SK-MEL-5 (cell line): ENCODE results near the gene CSNK1D. TPM values are rescaled to one million over a fixed set of nuclear protein-coding genes. Genes with fewer than 3 reads are reported as not detected.

ENCODE experiments used
- DNase-seq: peaks from one replicate; pipeline ENCODE4 v3.0.0-alpha.2; 2016; ENCODE audit warnings: low read depth, low spot score
- in situ Hi-C: cut with HindIII; loops from 2 replicates; pipeline ENCODE4 v1.10.0; 2016; ENCODE audit warnings: low sequenced_read_pairs, high pct_unique_total_duplicates, low pct_unique_long_range_greater_than_20kb
- total RNA-seq: library from RNA; depleted of rRNA; stranded (reverse); fragments of >200 nt; shearing (Covaris generic); gene quantifications from 2 replicates; pipeline ENCODE4 v1.2.3, GENCODE V29; 2014

Gene CSNK1D
- total RNA-seq, 1 experiment from 2014 or later: 23.6 TPM

DNA sequence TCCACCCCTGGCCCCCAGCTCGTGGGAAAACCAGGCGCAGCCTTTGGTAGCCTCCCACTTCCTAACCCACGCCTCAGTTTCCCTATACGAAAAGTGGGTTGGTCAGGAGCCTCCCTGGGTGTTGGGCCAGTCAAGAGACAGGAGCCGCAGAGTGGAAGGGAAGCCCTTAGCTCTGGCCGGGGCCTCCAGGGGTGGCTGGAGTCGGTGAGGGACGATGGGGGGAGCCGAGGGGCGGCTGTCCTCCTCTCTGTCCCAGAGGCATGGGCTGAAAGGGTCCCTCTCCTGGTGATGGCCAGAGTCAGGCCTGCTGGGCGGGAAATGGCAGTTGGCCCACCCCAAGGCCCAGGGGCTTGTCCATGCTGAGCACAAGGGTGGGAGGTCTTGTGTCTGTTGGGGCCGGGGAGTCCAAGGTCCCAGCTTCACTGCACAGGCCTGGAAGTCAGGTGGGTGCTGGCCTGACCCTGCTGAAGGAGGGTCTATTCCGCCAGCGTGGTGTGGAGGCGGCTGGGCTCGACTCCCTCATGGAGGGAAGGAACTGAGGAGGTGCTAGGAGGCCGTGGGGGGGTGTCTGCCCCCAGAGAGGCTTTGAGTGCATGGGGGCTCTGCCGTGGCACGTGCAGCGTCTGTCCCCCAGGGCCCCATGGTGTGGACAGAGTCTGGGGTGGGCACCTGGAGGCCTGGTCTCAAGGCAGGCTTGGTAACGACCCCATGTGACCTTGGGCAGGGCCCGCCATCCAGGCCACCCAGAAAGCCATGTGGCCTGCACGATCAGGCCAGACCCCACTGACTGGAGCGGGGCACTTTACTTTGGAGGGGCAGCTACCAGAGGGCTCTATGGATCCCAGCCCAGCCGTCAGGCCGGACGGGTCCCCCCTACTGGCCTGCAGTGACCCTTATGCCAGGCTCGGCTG lies 43.5 kb downstream of the CSNK1D start:
- in situ Hi-C loops: no loop called here
- DNase-seq: no peak

DNA sequence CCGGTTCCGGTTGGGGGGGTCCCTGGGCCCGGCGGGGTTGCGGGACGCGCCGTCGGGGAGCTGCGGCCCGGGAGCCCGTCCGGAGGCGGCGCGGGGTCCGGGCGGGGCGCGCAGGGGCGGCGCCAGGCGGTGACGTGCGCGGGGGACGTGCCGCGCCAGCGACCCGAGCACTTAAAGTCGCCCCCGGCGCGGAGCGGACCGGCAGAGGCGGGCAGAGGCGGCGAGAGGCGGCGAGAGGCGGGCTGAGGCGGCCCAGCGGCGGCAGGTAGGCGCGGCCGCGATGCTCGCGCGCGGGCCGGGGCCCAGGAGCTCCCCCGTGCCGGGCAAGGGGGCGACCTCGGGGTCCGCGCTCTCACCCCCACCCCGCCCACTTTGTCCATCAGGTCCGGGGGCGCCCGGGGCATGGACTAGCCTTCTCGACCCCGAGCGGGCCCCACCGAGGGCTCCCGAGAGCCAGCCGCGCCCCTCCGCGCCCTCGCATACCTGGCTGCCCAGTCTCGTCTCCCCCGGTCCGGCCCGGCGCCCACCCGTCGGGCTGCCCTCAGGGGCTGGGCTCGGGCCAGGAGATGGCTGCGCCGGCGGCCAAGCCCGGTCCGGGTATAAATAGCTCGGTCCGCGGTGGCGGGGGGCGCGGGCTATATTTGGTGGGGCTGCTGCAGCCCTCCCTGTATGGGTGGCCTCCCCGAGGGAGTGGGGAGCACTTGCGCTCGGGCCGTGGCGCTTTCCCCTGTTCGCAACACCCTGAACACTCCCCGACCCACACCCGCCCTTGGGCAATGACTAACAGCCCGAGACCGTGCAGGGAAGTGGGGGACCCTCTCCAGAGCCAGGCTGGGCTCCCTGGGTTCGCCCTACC lies 44.4 kb downstream of the CSNK1D start, which contains the start of gene SLC16A3:
Gene SLC16A3 (plus strand): TSS at position 201 of the 856 bp plus-strand sequence. CDS start 6,967 bp downstream, outside the sequence.
- DNase-seq: no peak
- in situ Hi-C loops: no loop called here

DNA sequence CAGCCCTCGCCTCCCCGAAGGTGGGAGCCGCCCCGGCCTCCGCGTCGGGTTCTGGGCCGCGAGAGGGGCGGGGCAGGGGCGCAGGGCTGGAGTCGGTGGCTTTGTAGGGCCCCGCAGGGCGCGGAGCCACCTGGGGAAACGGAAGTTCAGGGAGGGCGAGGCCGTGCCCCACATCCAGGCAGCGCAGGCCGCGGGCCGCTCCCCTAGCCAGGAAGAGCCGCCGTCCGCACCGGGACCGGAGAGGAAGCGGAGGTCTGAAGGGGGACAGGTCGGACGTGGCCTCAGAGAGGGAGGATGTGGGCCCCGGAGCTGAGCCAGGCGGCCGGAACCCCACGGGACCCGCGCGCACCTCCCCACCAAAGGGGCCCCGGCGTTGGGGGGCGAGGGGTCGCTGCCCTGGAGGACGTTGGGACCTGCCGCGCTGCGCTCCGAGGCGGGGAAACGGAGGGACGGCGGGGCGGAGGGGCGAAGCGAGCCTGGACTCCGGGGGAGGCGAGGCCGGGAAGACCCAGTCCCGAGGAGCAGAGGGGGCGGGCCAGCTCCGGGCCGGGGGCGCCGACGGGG lies 45.1 kb downstream of the CSNK1D start:
- in situ Hi-C loops: no loop called here

DNA sequence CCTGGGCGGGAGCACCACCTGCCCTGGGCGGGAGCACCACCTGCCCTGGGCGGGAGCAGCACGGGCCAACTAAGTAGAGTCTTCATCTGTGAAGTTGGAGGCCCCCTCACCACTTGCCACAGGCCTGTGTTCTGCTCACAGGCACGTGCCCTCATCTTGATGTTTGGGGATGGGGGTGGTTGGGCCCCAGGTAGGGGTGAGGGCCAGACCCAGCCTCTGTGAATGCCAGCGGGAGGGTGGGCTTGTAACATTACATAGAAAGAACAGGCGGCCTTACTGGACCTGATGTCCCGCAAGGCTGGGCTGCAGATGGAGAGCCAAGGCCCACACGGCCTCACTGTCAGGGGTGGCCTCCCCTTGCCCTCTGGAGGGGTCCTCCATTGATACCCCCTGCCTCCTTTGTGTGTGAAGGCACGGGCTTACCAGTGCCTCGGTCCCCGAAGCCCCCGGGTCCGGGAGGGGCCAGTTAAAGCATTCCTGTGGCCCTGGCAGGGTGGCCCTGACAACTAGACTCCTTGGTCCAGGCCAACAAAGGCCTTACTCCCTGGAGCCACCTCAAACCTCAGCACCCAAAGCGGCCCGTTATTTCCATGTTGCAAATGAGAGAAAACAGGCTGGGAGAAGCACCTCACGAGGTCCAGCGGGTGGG lies 45.7 kb downstream of the CSNK1D start:
- in situ Hi-C loops: no loop called here
- DNase-seq: no peak

More for the DNA sequence above, 45.1 kb downstream of the CSNK1D start:
- DNase-seq: no peak

DNA sequence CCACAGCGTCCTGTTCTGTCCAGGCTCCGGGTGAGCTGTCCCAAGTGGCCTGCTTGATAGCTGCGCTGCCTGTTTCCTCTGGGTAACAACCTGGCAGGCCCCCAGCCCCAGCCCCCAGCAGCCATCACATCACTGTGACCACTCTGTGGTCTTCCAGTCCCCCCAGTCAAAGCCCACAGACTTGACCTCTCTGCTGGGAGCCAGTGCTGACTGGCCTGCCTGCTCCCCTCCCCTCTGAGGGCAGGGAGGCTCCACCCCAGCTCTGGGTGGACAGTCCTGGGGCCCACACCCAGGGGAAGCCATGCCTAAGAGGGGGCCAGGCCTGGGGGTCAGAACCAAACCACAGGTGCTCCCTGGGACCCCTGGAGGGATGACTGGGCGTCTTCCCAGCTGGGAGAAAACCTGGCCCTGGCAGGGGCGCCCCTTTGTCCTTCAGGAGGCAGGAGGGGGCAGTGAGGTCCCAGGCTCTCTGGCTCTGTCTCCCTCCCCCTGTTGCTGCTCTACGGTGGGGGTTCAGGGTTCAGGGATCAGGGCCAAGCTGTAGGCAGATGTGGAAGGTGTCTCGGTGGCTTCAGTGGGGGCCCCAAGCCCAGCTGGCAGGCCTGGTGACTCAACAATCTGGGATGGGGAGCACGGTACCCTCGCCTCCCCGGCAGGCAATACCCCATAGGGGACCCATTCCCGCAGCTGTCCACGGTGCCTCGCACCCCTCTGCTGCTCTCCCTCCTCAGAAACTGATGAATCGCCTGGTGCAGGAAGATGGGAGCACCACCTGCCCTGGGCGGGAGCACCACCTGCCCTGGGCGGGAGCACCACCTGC lies 46.5 kb downstream of the CSNK1D start:
- DNase-seq: no peak
- in situ Hi-C loops: no loop called here

DNA sequence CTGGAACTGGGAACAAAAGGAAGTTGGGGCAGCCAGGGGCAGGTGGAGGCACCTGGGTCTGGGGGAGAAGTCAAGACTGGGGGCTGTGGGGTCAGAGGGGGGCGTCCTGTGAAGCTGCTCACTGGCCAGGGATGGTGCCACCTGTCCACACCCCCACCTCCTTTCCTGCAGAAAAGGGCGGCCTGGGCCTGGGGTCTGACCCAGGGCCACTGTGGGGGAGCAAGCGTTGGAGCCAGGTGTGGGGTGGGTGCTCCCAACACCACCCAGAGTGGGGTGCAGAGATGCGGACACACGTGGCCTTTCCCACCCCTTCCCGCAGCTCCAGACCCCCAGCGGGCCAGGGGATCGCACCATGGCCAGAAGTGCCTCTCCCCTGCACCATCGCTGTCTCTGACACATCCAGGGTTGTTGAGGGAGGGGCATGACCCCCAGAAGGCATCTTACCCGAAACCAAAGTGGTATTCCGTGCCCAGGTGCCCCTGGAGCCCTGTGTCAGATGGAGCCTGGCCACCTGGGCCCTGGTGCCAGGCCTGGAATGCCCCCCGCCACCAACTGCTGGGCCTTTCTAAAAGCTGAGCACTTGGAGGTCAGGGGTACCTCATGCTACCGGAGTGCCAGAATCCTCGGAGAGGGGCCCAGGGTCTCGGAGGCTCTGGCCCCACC lies 47.2 kb downstream of the CSNK1D start:
- in situ Hi-C loops: no loop called here

DNA sequence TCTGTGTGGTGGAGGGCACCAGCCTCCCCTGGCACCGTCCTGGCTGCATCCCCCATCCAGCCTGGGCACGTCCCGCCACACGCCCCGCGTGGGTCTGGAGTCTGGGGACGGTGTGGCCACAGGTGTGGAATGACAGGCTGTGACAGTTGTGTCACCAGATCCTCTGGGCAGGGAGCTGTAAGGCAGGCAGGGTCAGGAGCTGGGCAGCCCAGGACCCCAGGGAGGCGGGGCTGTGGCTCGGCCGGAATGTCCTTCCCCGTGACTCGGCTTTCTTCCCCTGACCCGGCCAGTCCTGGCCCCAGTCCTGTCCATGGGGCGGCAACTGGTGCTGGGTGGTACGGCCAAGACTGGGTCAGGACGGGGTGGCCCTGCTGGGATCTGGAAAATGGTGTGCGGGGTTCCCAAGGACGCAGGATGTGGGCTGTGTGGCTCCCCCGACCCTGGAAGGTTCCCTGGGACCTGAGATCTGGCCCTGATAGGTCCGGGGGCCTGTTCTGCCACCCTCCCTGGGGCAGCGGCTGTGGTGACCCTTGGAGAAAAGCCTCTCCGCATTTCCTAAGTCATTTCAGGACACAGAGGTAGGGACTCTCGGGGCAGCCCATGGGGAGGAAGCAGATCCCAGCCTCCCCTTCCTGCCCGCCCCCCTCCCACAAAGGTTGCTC lies 48.0 kb downstream of the CSNK1D start:
- in situ Hi-C loops: no loop called here
- no peak for DNase-seq

More for the DNA sequence above, 47.2 kb downstream of the CSNK1D start:
- DNase-seq: no peak

DNA sequence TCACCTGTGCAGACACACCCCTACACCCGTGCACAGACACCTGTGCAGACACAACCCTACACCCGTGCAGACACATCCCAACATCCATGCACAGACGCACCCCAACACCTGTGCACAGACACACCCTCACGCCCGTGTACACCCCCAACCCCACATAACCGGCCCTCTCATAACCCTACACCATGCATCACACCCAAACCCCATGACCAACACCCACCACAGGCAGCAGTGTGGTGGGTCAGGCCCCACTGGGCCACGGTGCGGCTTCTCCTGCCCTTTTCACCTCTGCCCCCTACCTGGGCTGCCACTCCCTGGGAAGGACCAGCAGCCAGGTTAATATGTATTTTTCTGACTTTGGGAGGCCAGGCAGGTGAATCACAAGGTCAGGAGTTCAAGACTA lies 48.8 kb downstream of the CSNK1D start:
- in situ Hi-C loops: no loop called here

DNA sequence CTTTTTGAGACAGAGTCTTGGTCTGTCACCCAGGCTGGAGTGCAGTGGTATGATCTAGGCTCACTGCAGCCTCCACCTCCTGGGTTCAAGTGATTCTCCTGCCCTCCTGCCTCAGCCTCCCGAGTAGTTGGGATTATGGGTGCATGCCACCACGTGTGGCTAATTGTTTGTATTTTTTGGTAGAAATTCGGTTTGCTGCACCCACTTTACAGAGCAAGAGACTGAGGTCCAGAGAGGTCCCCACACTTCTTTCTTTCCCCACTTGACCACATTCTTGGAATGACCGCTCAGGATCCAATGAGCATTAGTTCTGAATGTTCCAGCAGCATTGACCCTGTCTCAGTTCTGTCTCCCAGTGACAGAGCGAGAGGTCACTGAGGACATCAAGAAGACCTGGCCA lies 50.0 kb downstream of the CSNK1D start:
- in situ Hi-C loops: no loop called here
- no peak for DNase-seq

More for the DNA sequence above, 48.8 kb downstream of the CSNK1D start:
- no peak for DNase-seq

DNA sequence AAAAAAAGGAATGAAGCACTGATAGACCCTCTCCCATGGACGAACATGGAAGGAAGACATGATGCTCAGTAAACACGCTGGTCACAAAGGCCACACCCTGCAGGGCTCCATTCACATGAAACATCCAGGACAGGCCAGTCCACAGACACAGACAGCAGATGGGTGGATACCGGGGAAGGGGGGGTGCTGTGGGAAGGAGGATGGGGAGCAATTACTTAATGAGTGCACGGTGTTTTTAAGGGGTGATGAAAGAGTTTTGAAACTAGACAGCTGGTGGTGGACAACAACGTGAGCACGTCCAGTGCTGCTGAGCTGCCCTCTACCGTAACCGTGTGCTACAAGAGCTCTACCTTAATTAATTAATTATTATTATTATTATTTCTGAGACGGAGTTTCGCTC lies 50.7 kb downstream of the CSNK1D start:
- in situ Hi-C loops: no loop called here
- DNase-seq: no peak

DNA sequence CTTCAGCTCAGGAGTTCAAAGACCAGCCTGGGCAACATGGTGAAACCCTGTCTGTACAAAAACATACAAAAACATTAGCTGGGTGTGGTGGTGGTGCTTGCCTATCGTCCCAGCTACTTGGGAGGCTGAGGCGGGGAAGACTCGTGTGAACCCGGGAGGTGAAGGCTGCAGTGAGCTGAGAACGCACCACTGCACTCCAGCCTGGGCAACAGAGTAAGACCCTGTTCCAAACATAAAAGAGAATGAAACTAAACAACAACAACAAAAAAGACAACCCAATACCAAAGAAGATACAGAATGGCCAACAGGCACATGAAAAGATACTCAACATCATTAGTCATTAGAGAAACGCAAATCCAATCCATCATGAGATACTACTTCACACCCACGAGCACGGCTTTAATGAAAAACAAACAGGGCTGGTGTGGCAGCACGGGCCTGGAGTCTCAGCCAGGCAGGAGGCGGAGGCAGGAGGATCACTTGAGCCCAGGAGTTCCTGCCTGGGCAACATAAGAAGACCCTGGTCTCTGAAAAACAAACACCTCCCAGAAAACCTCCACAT lies 52.1 kb downstream of the CSNK1D start:
- in situ Hi-C loops: no loop called here
- DNase-seq: no peak

DNA sequence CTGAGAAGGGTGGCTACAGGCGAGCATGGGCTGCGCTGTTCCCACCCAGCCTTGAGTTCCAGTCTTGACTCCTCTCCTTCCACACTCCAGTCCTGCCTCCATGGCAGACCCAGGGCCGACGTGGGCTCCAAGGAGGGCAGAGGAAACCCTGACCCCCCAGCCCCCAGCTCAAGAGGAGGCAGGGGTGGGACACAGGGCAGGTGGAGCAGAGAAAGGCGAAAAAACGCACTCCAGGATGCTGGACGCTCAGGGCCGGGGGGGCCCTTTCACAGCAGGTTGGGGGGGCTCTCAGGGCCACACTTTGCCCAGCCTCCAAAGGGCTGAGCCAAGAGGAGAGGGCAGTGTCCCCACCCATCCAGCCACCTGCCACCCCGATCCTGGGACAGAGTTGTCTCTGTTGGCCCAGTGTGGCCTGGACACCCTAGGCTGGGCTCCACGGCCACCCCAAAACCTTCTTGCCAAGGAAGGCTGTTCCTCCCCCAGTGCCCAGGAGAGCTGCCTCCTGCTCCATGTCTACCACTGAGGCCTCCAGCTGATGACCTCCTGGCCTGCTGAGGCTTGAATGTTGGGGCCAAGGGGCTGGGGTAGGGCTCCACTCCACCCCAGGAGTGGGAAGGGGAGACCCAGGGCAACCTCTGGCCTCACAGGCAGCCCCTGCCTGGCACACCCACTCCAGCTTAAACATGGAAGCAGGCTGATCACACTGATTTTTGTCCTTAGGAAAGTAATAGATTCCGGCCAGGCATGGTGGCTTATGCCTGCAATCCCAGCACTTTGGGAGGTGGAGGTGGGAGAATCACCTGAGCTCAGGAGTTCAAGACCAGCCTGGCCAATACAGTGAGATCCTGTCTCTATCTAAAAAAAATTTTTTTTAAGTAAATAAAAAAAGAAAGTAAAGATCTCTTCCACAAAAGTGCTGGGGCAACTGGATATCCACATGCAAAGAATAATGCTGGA lies 53.5 kb downstream of the CSNK1D start:
- DNase-seq: no peak
- in situ Hi-C loops: no loop called here

DNA sequence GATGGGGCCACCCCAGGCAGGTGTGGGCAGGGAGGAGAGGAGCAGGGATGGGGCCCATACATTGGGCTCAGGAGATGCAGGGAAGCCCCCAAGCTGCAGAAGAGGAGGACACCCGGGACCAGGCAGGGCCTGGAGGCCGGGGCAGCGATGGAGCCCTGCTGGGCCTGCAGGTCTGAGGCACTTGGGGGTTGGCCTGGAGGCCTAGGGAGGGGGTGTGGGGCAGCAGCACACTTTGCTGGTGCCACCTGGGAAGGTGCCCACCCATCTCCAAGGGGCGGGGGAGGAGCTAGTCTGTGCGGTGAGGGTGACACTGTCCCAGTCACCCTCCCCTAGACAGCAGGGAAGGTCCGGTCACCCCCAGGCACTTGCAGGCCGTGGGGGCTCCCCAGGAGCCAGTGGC lies 54.4 kb downstream of the CSNK1D start:
- in situ Hi-C loops: no loop called here
- DNase-seq: no peak

DNA sequence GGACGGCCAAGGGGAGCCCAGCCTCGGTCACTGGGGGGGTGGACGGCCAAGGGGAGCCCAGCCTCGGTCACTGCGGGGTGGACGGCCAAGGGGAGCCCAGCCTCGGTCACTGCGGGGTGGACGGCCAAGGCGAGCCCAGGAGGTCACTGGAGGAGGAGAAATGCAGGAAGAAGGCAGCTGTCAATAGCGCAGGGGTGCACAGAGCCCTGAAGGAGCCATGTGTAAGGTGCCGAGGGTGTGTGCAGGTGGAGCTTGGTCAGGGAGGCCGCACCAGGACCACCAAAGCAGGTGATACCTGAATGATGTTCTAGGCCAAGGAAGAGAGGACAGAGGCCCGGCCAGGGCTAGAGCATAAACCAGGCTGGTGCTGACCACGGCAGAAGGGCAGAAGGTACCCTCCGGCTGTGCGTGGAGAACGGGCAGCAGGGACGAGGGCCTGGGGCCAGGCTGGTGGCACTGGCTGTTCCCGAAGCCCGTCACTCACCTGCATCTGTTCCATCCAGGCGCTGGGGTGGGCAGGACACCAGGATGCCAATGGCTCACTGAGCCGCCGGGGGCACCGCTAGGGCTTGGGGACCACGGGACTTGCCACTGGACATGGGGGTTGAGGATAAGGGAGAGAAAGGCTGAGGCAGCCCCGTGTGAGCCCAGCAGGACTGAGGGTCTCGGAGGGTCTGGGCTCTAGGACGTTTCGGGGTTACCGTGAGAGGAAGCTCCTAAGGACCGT lies 55.0 kb downstream of the CSNK1D start:
- in situ Hi-C loops: no loop called here
- no peak for DNase-seq
